DND-41 (cell line): ENCODE results near the gene PTHLH.
A peak's percentile ranks its signal among the peaks of the same experiment; 100 is the strongest.

ENCODE experiments used
- ATAC-seq: fragments of 200-7000 bp; cut with Tn5 transposase; 3 replicates; pipeline ENCODE4 v1.9.1; 2021; ENCODE audit warnings: low read depth; ENCODE audit not compliant: insufficient read depth
- DNase-seq: peaks from one replicate; pipeline ENCODE4 v3.0.0-alpha.2; 2020
- H2AFZ ChIP-seq: 2 replicates; pipeline ENCODE4 v1.6.0; 2012; ENCODE audit warnings: low read depth, low read length
- H3K27ac ChIP-seq: 2 replicates; pipeline ENCODE4 v1.5.1; 2012; ENCODE audit warnings: low read length, inconsistent platforms
- H3K27me3 ChIP-seq: fragments of 200-600 bp; sonication (generic); 2 replicates; pipeline ENCODE4 v1.6.0; 2012; ENCODE audit warnings: low read length, mild to moderate bottlenecking, inconsistent platforms; ENCODE audit not compliant: insufficient read depth, poor library complexity
- H3K36me3 ChIP-seq: 2 replicates; pipeline ENCODE4 v1.5.1; 2012; ENCODE audit warnings: low read length, inconsistent platforms; ENCODE audit not compliant: insufficient read depth
- H3K4me1 ChIP-seq: 2 replicates; pipeline ENCODE4 v1.5.1; 2012; ENCODE audit warnings: mild to moderate bottlenecking, low read length; ENCODE audit not compliant: insufficient read depth
- H3K4me2 ChIP-seq: 2 replicates; pipeline ENCODE4 v1.6.0; 2012; ENCODE audit warnings: mild to moderate bottlenecking, moderate library complexity, low read length, inconsistent platforms; ENCODE audit not compliant: insufficient read depth
- H3K4me3 ChIP-seq, 2 experiments: fragments of 200-600 bp in 1 of 2; shearing (Covaris generic) in 1 of 2; 2 replicates each; pipeline ENCODE4 v1.5.1; 2012 to 2016; ENCODE audit warnings: inconsistent platforms in 2 of 2, low read length in 2 of 2, mild to moderate bottlenecking in 2 of 2, low read depth in 1 of 2, moderate library complexity in 1 of 2
- H3K79me2 ChIP-seq: 2 replicates; pipeline ENCODE4 v1.6.0; 2012; ENCODE audit warnings: low read length, inconsistent platforms; ENCODE audit not compliant: insufficient read depth
- H3K9ac ChIP-seq: 2 replicates; pipeline ENCODE4 v1.6.0; 2012; ENCODE audit warnings: low read depth, mild to moderate bottlenecking, inconsistent platforms, low read length, moderate library complexity
- H3K9me3 ChIP-seq: 2 replicates; pipeline ENCODE4 v1.5.1; 2012; ENCODE audit warnings: low read length, moderate library complexity, mild to moderate bottlenecking, inconsistent platforms; ENCODE audit not compliant: insufficient read depth, severe bottlenecking
- H4K20me1 ChIP-seq: 2 replicates; pipeline ENCODE4 v1.6.0; 2012; ENCODE audit warnings: low read length; ENCODE audit not compliant: insufficient read depth
- EZH2 ChIP-seq: IDR thresholded peaks from 3 replicates; pipeline ENCODE4 v1.6.1; 2012; ENCODE audit warnings: borderline replicate concordance, low read depth, mild to moderate bottlenecking, moderate library complexity, low read length, inconsistent platforms; ENCODE audit not compliant: severe bottlenecking
- TF ChIP-seq, protein P1 (sequence below): IDR thresholded peaks from 2 replicates; pipeline ENCODE4 v1.5.1; 2012; ENCODE audit warnings: borderline replicate concordance, low read length, moderate library complexity, mild to moderate bottlenecking; ENCODE audit not compliant: poor library complexity, severe bottlenecking; ENCODE audit errors: extremely low read depth

PTHLH gene

DNA sequence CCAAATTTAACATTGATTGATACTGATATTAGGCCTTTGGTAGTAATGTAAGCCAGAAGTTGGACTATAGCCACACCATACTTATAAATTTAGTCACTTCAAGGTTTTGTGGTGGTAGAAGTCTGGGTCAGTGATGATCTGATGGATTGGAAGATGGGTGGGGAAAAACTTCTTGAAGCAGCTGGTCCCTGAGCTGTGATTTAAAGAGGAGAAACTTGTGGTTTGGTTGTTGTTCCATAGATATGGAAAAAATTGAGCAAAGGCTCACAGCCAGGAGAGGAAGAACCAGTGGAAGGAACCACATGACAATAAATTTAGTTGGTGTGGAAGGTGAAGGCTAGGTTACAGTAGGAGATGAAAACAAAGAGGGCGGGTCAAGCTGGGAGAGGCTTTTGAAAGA, 26.1 kb downstream of the PTHLH start:
- H2AFZ ChIP-seq = no peak overlapping the region
- no peak overlapping the region for H3K4me2 ChIP-seq

DNA sequence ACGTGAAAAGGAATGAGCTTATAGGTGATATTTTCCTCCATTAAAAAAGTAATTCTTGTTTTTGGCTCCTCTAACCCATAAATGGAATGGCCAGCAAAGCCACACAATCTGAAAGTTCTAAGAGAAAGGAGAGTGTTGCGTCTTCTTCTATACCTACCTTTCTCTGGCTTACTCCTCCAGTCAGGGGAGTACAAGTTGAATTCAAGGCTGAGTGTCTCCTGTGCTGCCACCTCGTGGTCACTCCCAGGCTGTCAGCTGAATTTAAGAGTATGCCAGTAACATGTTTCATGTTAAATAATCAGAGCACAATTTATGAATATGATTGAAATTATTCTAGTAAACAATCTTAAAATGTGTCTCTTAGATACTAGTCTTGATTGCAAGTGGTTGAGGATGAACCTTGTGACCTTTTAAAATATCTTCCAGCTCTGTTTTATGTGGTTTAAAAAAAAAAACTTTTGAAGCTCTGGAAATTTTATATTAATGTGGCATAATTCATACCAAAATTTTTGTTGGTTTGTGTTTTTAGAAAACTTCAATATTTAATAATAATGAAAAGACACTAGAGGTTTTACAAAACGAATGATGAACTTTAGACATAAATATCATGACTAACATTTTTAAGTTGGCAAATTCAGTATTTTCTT, 31.7 kb downstream of the PTHLH start:
- Histone ChIP-seq H3K9me3 (no peaks in the 10 kb centered on the region), H2AFZ (no peak overlapping the region), H3K27ac (no peak overlapping the region), H4K20me1 (no peaks in the 10 kb centered on the region), H3K4me3 (no peak overlapping the region), H3K27me3 (no peaks in the 10 kb centered on the region), H3K4me1 (no peaks in the 10 kb centered on the region), H3K36me3 (no peaks in the 10 kb centered on the region), H3K4me2 (no peak overlapping the region), H3K79me2 (no peaks in the 10 kb centered on the region), H3K9ac (no peak overlapping the region)
- DNase-seq = peak; percentile 78
- ATAC-seq = peak; percentile 94
- TF ChIP-seq, protein P1, sequence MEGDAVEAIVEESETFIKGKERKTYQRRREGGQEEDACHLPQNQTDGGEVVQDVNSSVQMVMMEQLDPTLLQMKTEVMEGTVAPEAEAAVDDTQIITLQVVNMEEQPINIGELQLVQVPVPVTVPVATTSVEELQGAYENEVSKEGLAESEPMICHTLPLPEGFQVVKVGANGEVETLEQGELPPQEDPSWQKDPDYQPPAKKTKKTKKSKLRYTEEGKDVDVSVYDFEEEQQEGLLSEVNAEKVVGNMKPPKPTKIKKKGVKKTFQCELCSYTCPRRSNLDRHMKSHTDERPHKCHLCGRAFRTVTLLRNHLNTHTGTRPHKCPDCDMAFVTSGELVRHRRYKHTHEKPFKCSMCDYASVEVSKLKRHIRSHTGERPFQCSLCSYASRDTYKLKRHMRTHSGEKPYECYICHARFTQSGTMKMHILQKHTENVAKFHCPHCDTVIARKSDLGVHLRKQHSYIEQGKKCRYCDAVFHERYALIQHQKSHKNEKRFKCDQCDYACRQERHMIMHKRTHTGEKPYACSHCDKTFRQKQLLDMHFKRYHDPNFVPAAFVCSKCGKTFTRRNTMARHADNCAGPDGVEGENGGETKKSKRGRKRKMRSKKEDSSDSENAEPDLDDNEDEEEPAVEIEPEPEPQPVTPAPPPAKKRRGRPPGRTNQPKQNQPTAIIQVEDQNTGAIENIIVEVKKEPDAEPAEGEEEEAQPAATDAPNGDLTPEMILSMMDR = peak; percentile 88
- no peak for TF ChIP-seq EZH2

More for the DNA sequence above, 26.1 kb downstream of the PTHLH start:
- ATAC-seq = no peak
- Histone ChIP-seq H3K4me3 (no peak overlapping the region), H3K9ac (no peak overlapping the region), H4K20me1 (no peaks in the 10 kb centered on the region), H3K9me3 (no peaks in the 10 kb centered on the region), H3K79me2 (no peaks in the 10 kb centered on the region), H3K27me3 (no peaks in the 10 kb centered on the region), H3K27ac (no peak overlapping the region), H3K4me1 (no peaks in the 10 kb centered on the region), H3K36me3 (no peaks in the 10 kb centered on the region)
- no peak for TF ChIP-seq EZH2
- TF ChIP-seq, protein P1 = no peak
- no peak for DNase-seq

DNA sequence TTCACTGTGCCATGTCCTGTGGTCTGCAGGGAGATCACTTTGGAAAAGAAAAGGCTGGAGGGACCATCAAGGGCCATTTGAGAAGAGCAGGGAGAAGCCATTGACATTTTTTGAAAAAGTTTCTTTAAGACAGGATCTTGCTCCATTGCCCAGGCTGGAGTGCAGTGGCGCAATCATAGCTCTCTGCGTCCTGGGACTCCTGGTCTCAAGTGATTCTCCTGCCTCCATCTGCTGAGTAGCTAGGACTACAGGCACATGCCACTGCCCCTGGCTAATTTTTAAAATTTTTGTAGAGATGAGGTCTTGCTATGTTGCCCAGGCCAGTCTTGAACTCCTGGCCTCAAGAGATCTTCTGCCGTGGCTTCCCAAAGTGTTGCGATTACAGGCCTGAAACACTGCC, 32.3 kb downstream of the PTHLH start:
- DNase-seq (no peak), ATAC-seq (no peak)
- no peaks in the 10 kb centered on the region for H3K36me3 ChIP-seq
- no peak overlapping the region for H3K9ac ChIP-seq
- H3K4me1 ChIP-seq = no peaks in the 10 kb centered on the region
- TF ChIP-seq EZH2 = no peak
- TF ChIP-seq, protein P1 = no peak
- no peak overlapping the region for H3K4me3 ChIP-seq
- no peaks in the 10 kb centered on the region for H3K79me2 ChIP-seq
- no peak overlapping the region for H3K27ac ChIP-seq
- H4K20me1 ChIP-seq = no peaks in the 10 kb centered on the region
- no peaks in the 10 kb centered on the region for H3K27me3 ChIP-seq
- no peaks in the 10 kb centered on the region for H3K9me3 ChIP-seq
- no peak overlapping the region for H3K4me2 ChIP-seq
- H2AFZ ChIP-seq = no peak overlapping the region

DNA sequence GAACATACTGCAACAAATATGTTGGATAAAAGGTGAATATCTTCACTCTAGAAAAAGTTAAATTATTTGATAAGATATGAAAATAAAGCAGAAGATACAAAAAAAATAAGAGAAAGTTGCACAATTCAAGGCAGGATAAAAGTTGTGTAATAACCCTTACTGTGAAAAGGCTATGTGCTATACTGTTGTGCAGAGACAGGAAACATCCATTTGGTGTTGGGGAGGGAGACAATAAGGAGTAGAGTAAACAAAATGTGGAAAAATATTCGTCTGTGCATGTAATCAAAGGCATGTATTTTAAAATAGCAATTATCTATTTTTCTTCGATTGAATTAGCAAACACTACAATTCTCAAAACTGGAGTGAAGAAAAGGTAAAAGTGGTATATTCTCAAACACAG, 34.8 kb downstream of the PTHLH start:
- H2AFZ ChIP-seq = no peak overlapping the region
- H3K79me2 ChIP-seq = no peaks in the 10 kb centered on the region
- H3K9me3 ChIP-seq = no peaks in the 10 kb centered on the region
- no peak overlapping the region for H3K9ac ChIP-seq
- no peak overlapping the region for H3K4me3 ChIP-seq
- no peak for ATAC-seq
- H3K4me1 ChIP-seq = no peaks in the 10 kb centered on the region
- H4K20me1 ChIP-seq = no peaks in the 10 kb centered on the region
- H3K27me3 ChIP-seq = no peaks in the 10 kb centered on the region
- no peaks in the 10 kb centered on the region for H3K36me3 ChIP-seq
- H3K4me2 ChIP-seq = no peak overlapping the region
- no peak overlapping the region for H3K27ac ChIP-seq
- TF ChIP-seq, protein P1 = no peak
- no peak for TF ChIP-seq EZH2
- no peak for DNase-seq
